ENCODE results near the gene GSAP. TPM values are rescaled to one million over a fixed set of nuclear protein-coding genes. Genes with fewer than 3 reads are reported as not detected.

The GSAP gene
- total RNA-seq, 2 experiments from 2014 or later: 1.7 TPM

GRCh38 chr7:77425101-77426051, 9.2 kb upstream of the GSAP start:
- H3K4me3 Mint-ChIP-seq: no peak overlapping the region
- H3K36me3 Mint-ChIP-seq: no peaks in the 10 kb centered on the region
- peaks cover 4% of the 10 kb centered on the region for H3K27me3 Mint-ChIP-seq
- no peak overlapping the region for H3K27ac Mint-ChIP-seq
- H3K4me1 Mint-ChIP-seq: peaks cover 26% of the 10 kb centered on the region
- DNase-seq: no peak
- H3K9me3 Mint-ChIP-seq: no peaks in the 10 kb centered on the region

DNA sequence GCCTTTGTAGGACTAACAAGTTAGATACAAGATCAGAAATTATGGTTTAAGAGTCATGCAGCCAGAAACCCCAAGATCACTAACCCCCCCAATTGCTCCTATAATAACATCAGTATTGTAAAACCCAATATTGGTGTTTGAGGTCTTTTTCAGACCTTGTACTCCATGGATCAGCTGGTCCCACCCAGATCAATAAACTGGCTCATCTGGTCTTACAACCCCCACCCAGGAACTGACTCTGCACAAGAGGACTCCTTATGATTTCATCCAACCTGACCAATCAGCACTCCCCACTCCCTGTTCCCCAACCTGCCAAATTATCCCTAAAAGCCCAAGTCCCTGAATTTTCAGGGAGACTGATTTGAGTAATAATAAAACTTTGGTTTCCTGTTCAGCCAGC, 6.4 kb upstream of the GSAP start:
- no peak overlapping the region for H3K4me3 Mint-ChIP-seq
- no peak for DNase-seq
- peaks cover 24% of the 10 kb centered on the region for H3K4me1 Mint-ChIP-seq
- H3K36me3 Mint-ChIP-seq: no peaks in the 10 kb centered on the region
- H3K9me3 Mint-ChIP-seq: no peaks in the 10 kb centered on the region
- peaks cover 11% of the 10 kb centered on the region for H3K27me3 Mint-ChIP-seq
- no peak overlapping the region for H3K27ac Mint-ChIP-seq

- no peak overlapping the region for H3K27ac Mint-ChIP-seq
- H3K27me3 Mint-ChIP-seq: peaks cover 18% of the 10 kb centered on the region
- H3K36me3 Mint-ChIP-seq: no peaks in the 10 kb centered on the region
- no peaks in the 10 kb centered on the region for H3K9me3 Mint-ChIP-seq
- no peak overlapping the region for H3K4me3 Mint-ChIP-seq
- DNase-seq: no peak
- H3K4me1 Mint-ChIP-seq: peaks cover 23% of the 10 kb centered on the region
Observed at GRCh38 chr7:77420986-77421672, 5.0 kb upstream of the GSAP start.

DNA sequence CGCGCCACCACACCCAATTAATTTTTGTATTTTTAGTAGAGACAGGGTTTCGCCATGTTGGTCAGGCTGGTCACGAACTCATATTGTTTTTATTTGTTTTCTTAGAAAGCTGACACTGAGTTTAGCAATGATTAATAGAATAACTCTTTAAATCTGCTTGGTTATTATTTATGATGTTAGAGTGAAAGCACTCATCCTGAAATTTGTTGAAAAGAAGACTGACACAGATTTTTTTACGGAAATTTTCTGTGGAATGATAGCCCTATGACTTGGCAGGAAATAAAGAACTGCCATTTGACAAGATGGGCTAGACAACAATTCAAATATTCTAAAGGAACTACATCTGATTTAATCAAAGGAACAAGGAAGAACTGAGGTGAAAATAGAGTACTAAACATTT, 4.3 kb upstream of the GSAP start:
- Mint-ChIP-seq H3K4me1 (peaks cover 23% of the 10 kb centered on the region), H3K4me3 (no peak overlapping the region), H3K27ac (no peak overlapping the region), H3K36me3 (no peaks in the 10 kb centered on the region), H3K27me3 (peaks cover 15% of the 10 kb centered on the region), H3K9me3 (no peaks in the 10 kb centered on the region)
- no peak for DNase-seq

GRCh38 chr7:77419102-77419501, 3.0 kb upstream of the GSAP start:
- peaks cover 33% of the 10 kb centered on the region for H3K4me1 Mint-ChIP-seq
- H3K4me3 Mint-ChIP-seq: no peak overlapping the region
- H3K36me3 Mint-ChIP-seq: no peaks in the 10 kb centered on the region
- no peaks in the 10 kb centered on the region for H3K9me3 Mint-ChIP-seq
- H3K27me3 Mint-ChIP-seq: peaks cover 15% of the 10 kb centered on the region
- peak overlapping the region; percentile 42 for H3K27ac Mint-ChIP-seq
- peak; percentile 6 for DNase-seq

- H3K9me3 Mint-ChIP-seq: no peaks in the 10 kb centered on the region
- H3K27me3 Mint-ChIP-seq: peaks cover 15% of the 10 kb centered on the region
- no peak overlapping the region for H3K4me3 Mint-ChIP-seq
- H3K27ac Mint-ChIP-seq: no peak overlapping the region
- peaks cover 41% of the 10 kb centered on the region for H3K4me1 Mint-ChIP-seq
- no peak for DNase-seq
- H3K36me3 Mint-ChIP-seq: no peaks in the 10 kb centered on the region
Observed at GRCh38 chr7:77417801-77418200, 1.7 kb upstream of the GSAP start.

- peak overlapping the region; percentile 58 for H3K4me3 Mint-ChIP-seq
- DNase-seq: no peak
- peaks cover 45% of the 10 kb centered on the region for H3K4me1 Mint-ChIP-seq
- peak overlapping the region; percentile 58 for H3K27ac Mint-ChIP-seq
- no peaks in the 10 kb centered on the region for H3K9me3 Mint-ChIP-seq
- H3K27me3 Mint-ChIP-seq: peaks cover 15% of the 10 kb centered on the region
- no peaks in the 10 kb centered on the region for H3K36me3 Mint-ChIP-seq
Observed at GRCh38 chr7:77416621-77417371, 647 bp upstream of the GSAP start.

- H3K4me3 Mint-ChIP-seq: peak overlapping the region; percentile 58
- no peaks in the 10 kb centered on the region for H3K36me3 Mint-ChIP-seq
- H3K27me3 Mint-ChIP-seq: peaks cover 15% of the 10 kb centered on the region
- H3K27ac Mint-ChIP-seq: peak overlapping the region; percentile 67
- peaks cover 49% of the 10 kb centered on the region for H3K4me1 Mint-ChIP-seq
- DNase-seq: peak; percentile 30
- H3K9me3 Mint-ChIP-seq: no peaks in the 10 kb centered on the region
Observed at GRCh38 chr7:77415476-77415822, 700 bp downstream of the GSAP start.

GRCh38 chr7:77413861-77414424, 2.2 kb downstream of the GSAP start:
- DNase-seq: no peak
- H3K27ac Mint-ChIP-seq: no peak overlapping the region
- no peaks in the 10 kb centered on the region for H3K36me3 Mint-ChIP-seq
- H3K4me3 Mint-ChIP-seq: no peak overlapping the region
- H3K4me1 Mint-ChIP-seq: peaks cover 51% of the 10 kb centered on the region
- H3K27me3 Mint-ChIP-seq: peaks cover 15% of the 10 kb centered on the region
- no peaks in the 10 kb centered on the region for H3K9me3 Mint-ChIP-seq

- H3K9me3 Mint-ChIP-seq: no peaks in the 10 kb centered on the region
- H3K4me1 Mint-ChIP-seq: peaks cover 44% of the 10 kb centered on the region
- no peak for DNase-seq
- no peaks in the 10 kb centered on the region for H3K36me3 Mint-ChIP-seq
- H3K27me3 Mint-ChIP-seq: peaks cover 13% of the 10 kb centered on the region
- no peak overlapping the region for H3K27ac Mint-ChIP-seq
- no peak overlapping the region for H3K4me3 Mint-ChIP-seq
Observed at GRCh38 chr7:77413128-77413527, 3.0 kb downstream of the GSAP start.

- Mint-ChIP-seq H3K27ac (no peak overlapping the region), H3K4me3 (no peak overlapping the region), H3K9me3 (no peaks in the 10 kb centered on the region), H3K4me1 (peaks cover 35% of the 10 kb centered on the region), H3K36me3 (no peaks in the 10 kb centered on the region), H3K27me3 (no peaks in the 10 kb centered on the region)
- DNase-seq: no peak
Observed at GRCh38 chr7:77409739-77410547, 6.2 kb downstream of the GSAP start.

DNA sequence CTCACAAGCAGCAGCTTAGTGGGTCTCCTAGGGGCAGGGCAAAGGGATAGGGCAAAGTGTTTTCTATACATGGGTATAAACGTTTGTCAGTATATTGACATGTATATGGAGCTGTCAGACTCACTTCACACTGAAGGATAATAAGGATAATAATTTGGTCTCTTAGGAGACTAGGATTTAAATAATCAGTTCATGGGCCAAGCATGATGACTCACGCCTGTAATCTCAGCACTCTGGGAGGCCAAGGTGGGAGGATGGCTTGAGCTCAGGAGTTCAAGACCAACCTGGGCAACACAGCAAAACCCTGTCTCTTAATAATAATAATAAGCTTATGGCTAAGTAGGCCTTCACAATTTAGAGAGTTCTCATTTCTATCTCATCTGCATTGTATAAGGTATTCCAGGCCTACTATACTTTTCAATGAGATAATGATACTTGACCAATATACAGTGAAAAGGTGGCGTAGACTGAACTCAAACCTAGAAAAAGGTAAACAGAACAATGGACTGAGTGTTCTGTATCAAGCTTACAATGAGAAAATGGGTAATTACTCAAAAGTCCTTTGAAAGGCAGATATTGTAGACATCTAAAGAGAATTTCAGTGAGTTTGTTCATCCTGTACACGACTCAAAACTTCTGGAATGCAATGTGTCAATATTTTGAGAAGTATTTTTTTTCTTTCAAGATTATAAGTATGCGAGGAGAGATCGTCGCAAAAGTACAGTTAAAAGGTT, 7.0 kb downstream of the GSAP start:
- no peaks in the 10 kb centered on the region for H3K9me3 Mint-ChIP-seq
- no peak overlapping the region for H3K4me3 Mint-ChIP-seq
- peaks cover 30% of the 10 kb centered on the region for H3K4me1 Mint-ChIP-seq
- H3K27me3 Mint-ChIP-seq: no peaks in the 10 kb centered on the region
- no peak for DNase-seq
- H3K27ac Mint-ChIP-seq: no peak overlapping the region
- H3K36me3 Mint-ChIP-seq: no peaks in the 10 kb centered on the region

DNA sequence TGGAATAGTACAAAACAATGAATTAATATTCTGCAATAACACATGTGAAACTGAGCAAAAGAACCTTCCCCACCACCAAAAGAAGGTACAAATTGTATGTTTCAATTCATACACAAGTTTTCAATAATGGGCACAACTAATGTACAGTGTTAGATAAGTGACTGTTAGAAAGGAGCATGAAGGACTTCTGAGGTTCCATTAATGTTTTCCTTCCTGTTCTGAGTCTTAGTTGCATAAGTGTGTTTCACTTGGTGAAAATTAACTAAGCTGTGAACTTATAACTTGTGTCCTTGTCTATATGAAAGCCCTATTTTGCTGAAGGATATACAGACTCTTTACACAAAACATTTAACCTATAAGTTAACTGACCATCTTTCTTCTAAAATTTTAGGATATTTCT, 8.2 kb downstream of the GSAP start:
- no peak overlapping the region for H3K27ac Mint-ChIP-seq

GRCh38 chr7:77406421-77406820, 9.7 kb downstream of the GSAP start:
- peaks cover 3% of the 10 kb centered on the region for H3K36me3 Mint-ChIP-seq
- H3K27me3 Mint-ChIP-seq: no peaks in the 10 kb centered on the region
- H3K4me1 Mint-ChIP-seq: peaks cover 17% of the 10 kb centered on the region
- no peaks in the 10 kb centered on the region for H3K9me3 Mint-ChIP-seq
- no peak for DNase-seq
- H3K4me3 Mint-ChIP-seq: no peak overlapping the region
- H3K27ac Mint-ChIP-seq: no peak overlapping the region

More for the DNA sequence above, 8.2 kb downstream of the GSAP start:
- H3K4me3 Mint-ChIP-seq: no peak overlapping the region
- no peaks in the 10 kb centered on the region for H3K9me3 Mint-ChIP-seq
- DNase-seq: no peak
- no peaks in the 10 kb centered on the region for H3K27me3 Mint-ChIP-seq
- peaks cover 22% of the 10 kb centered on the region for H3K4me1 Mint-ChIP-seq
- H3K36me3 Mint-ChIP-seq: peaks cover 3% of the 10 kb centered on the region
